Natural killer cell (primary cell): Measurements from ENCODE around the gene MRS2. TPM values are rescaled to one million over a fixed set of nuclear protein-coding genes. Genes with fewer than 3 reads are reported as not detected.

Source experiments
- ATAC-seq, 3 donors: fragments of 150-1000 bp in 2 of 3; fragments of 200-7000 bp in 1 of 3; cut with Tn5 transposase; 1 replicate in 1 of 3; 2 replicates in 2 of 3; pipeline ENCODE4 v1.10.0; 2021; ENCODE audit warnings: mild to moderate bottlenecking in 2 of 3, moderate library complexity in 2 of 3
- DNase-seq, 2 donors: peaks; one replicate each; pipeline versions ENCODE4 v3.0.0 to v3.0.0-alpha.2; 2013 to 2021; ENCODE audit warnings: mixed read lengths in 1 of 2
- H3K27ac ChIP-seq: one replicate; pipeline ENCODE4 v1.5.1; 2013; ENCODE audit warnings: mild to moderate bottlenecking, low read length
- H3K27me3 ChIP-seq: one replicate; pipeline ENCODE4 v1.6.1; 2013; ENCODE audit warnings: low read length; ENCODE audit not compliant: control insufficient read depth, insufficient read depth
- H3K36me3 ChIP-seq: one replicate; pipeline ENCODE4 v1.6.1; 2013; ENCODE audit warnings: low read length; ENCODE audit not compliant: control insufficient read depth, insufficient read depth
- H3K4me1 ChIP-seq: one replicate; pipeline ENCODE4 v1.6.1; 2013; ENCODE audit warnings: low read length; ENCODE audit not compliant: control insufficient read depth, insufficient read depth
- H3K4me3 ChIP-seq: one replicate; pipeline ENCODE4 v1.5.1; 2013; ENCODE audit warnings: low read length
- H3K9me3 ChIP-seq: one replicate; pipeline ENCODE4 v1.6.1; 2013; ENCODE audit warnings: low read length; ENCODE audit not compliant: control insufficient read depth, insufficient read depth
- H3K27ac Mint-ChIP-seq, 2 donors: one replicate each; pipeline ENCODE4 v1.8.0; 2022; ENCODE audit warnings: mild to moderate bottlenecking in 2 of 2, mixed read lengths in 2 of 2, moderate library complexity in 1 of 2
- H3K27me3 Mint-ChIP-seq, 2 donors: one replicate each; pipeline ENCODE4 v1.8.0; 2022; ENCODE audit warnings: low read depth in 2 of 2, mixed read lengths in 2 of 2
- H3K36me3 Mint-ChIP-seq: one replicate; pipeline ENCODE4 v1.8.0; 2022; ENCODE audit warnings: mixed read lengths
- H3K4me1 Mint-ChIP-seq, 2 donors: one replicate each; pipeline ENCODE4 v1.8.0; 2022; ENCODE audit warnings: mixed read lengths in 2 of 2
- H3K4me3 Mint-ChIP-seq: one replicate; pipeline ENCODE4 v1.8.0; 2022; ENCODE audit warnings: mild to moderate bottlenecking, moderate library complexity, mixed read lengths
- H3K9me3 Mint-ChIP-seq, 2 donors: one replicate each; pipeline ENCODE4 v1.8.0; 2022; ENCODE audit warnings: mixed read lengths in 2 of 2
- WGBS: methylation state at CpG from one replicate; pipeline ENCODE4 v1.1.7; 2013; ENCODE audit warnings: missing lambda C conversion rate; ENCODE audit not compliant: insufficient coverage; 5-methylcytosine and 5-hydroxymethylcytosine counted together
- intact Hi-C: fragments of 100-400 bp; cut with micrococcal nuclease; formaldehyde crosslinking; loops from one replicate; pipeline ENCODE4 v1.14.2; 2022
- total RNA-seq, 4 donors: library from RNA; stranded (reverse); fragments of 120-200 nt in 1 of 4; gene quantifications; one replicate each; pipeline versions ENCODE4 v1.2.3 to v1.2.4, GENCODE V29; 2013 to 2022
- TF ChIP-seq, protein P1 (sequence below): fragments of 200-600 bp; IDR thresholded peaks from one replicate; pipeline ENCODE4 v1.8.0; 2022; ENCODE audit warnings: antibody characterized with exemption

Gene MRS2
- total RNA-seq, 3 donors from 2014 or later (not counting 1 experiment from before 2014, with no cell fraction given), result 9.0 to 12.8 (median 10.8) TPM

DNA sequence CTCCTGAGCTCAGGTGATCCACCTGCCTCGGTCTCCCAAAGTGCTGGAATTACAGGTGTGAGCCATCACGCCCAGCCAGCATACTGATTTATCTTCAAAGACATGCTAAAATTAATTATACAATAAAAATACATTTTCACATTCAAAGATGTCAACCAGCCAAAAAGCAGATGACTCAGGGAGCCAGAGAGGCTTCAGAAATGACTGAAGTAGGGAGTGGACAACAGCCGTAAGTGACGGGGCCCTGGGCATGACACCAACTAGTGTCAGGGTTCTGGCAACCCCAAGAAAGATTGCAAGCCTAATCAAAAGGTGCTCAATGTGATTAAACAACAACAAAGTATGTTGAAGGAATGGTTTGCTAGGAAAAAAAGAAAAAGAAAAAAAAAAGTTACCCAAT lies 58.2 kb downstream of the MRS2 start:
- intact Hi-C loops, result no loop called here

DNA sequence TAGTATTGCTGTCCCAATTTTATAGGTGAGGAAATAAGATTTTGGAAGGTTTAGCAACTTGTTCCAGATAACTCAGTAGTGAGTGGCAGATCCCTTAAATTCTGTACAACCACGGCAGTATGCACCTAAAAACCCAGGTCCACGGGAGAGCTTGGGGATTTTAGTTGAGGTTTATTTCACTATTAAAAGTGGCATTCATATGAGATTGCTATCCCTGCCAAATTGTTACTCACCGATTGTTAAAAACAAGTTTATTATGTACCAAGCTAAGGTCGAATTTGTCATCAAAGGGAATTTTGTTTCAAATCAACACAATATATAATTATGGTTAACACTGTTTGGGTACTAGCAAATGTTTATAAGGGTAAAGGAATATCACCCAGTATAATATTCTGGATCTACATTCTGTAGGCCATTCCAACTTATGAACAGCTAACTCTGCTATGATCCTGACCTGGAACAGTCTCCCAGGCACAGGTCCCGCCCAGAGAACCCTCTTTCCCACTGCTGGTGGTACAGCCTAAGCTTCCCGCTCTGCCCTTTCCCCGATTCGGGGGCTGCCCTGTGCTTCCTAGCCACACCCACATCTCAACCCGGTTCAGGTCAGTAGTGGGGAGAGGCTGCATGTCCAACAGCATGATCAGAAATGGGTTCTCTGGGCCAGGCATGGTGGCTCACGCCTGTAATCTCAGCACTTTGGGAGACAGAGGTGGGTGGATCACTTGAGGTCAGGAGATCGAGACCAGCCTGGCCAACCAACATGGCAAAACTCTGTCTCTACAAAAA lies 61.7 kb downstream of the MRS2 start:
- no peak overlapping the region for H3K4me3 ChIP-seq
- intact Hi-C loops, result no loop called here
- no peak for ATAC-seq
- TF ChIP-seq, protein P1, sequence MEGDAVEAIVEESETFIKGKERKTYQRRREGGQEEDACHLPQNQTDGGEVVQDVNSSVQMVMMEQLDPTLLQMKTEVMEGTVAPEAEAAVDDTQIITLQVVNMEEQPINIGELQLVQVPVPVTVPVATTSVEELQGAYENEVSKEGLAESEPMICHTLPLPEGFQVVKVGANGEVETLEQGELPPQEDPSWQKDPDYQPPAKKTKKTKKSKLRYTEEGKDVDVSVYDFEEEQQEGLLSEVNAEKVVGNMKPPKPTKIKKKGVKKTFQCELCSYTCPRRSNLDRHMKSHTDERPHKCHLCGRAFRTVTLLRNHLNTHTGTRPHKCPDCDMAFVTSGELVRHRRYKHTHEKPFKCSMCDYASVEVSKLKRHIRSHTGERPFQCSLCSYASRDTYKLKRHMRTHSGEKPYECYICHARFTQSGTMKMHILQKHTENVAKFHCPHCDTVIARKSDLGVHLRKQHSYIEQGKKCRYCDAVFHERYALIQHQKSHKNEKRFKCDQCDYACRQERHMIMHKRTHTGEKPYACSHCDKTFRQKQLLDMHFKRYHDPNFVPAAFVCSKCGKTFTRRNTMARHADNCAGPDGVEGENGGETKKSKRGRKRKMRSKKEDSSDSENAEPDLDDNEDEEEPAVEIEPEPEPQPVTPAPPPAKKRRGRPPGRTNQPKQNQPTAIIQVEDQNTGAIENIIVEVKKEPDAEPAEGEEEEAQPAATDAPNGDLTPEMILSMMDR, result no peak
- H3K4me1 ChIP-seq, result no peaks in the 10 kb centered on the region
- H3K9me3 Mint-ChIP-seq, result no peaks in the 10 kb centered on the region
- DNase-seq, result no peak
- no peak overlapping the region for H3K4me3 Mint-ChIP-seq
- 93% methylated on average over 9 of the region's 11 CpGs for WGBS
- no peaks in the 10 kb centered on the region for H3K4me1 Mint-ChIP-seq
- H3K36me3 Mint-ChIP-seq, result no peaks in the 10 kb centered on the region
- H3K27ac Mint-ChIP-seq, result no peak overlapping the region
- no peaks in the 10 kb centered on the region for H3K36me3 ChIP-seq
- H3K9me3 ChIP-seq, result no peaks in the 10 kb centered on the region
- no peak overlapping the region for H3K27ac ChIP-seq
- H3K27me3 ChIP-seq, result no peaks in the 10 kb centered on the region
- H3K27me3 Mint-ChIP-seq, result no peaks in the 10 kb centered on the region

More for the DNA sequence above, 58.2 kb downstream of the MRS2 start:
- Mint-ChIP-seq H3K36me3 (no peaks in the 10 kb centered on the region), H3K27me3 (no peaks in the 10 kb centered on the region), H3K4me1 (no peaks in the 10 kb centered on the region), H3K4me3 (no peak overlapping the region), H3K9me3 (no peaks in the 10 kb centered on the region), H3K27ac (no peak overlapping the region)
- DNase-seq (no peak), ATAC-seq (no peak)
- Histone ChIP-seq H3K4me1 (no peaks in the 10 kb centered on the region), H3K36me3 (no peaks in the 10 kb centered on the region), H3K27me3 (no peaks in the 10 kb centered on the region), H3K9me3 (no peaks in the 10 kb centered on the region), H3K4me3 (no peak overlapping the region), H3K27ac (no peak overlapping the region)
- TF ChIP-seq, protein P1, result no peak
- 86% methylated on average over 4 of the region's 4 CpGs for WGBS

DNA sequence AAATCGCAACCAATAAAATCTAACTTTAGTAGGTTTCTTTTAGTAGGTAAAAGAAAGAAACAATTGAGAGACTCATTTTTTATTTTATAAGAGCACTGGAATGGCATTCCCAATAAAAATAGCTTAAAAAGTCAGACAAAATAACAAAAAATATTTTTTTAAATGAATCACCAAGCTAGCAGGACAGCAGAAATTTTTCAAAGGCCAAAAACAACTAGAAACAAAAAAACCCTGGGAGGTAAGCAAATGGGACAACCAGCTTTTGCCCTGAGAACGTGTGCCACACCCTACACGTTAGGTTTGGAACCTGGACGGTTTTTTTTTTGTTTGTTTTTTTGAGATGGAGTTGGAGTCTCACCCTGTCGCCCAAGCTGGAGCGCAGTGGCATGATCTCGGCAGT lies 67.1 kb downstream of the MRS2 start:
- Mint-ChIP-seq H3K4me1 (no peaks in the 10 kb centered on the region), H3K36me3 (no peaks in the 10 kb centered on the region), H3K4me3 (no peak overlapping the region), H3K27ac (no peak overlapping the region), H3K9me3 (no peaks in the 10 kb centered on the region), H3K27me3 (no peaks in the 10 kb centered on the region)
- 96% methylated on average over 6 of the region's 7 CpGs for WGBS
- H3K27me3 ChIP-seq, result no peaks in the 10 kb centered on the region
- TF ChIP-seq, protein P1, result no peak
- no peaks in the 10 kb centered on the region for H3K9me3 ChIP-seq
- H3K4me1 ChIP-seq, result no peaks in the 10 kb centered on the region
- H3K36me3 ChIP-seq, result no peaks in the 10 kb centered on the region
- ATAC-seq (no peak), DNase-seq (no peak)
- H3K4me3 ChIP-seq, result no peak overlapping the region
- H3K27ac ChIP-seq, result no peak overlapping the region
- intact Hi-C loops, result no loop called here

DNA sequence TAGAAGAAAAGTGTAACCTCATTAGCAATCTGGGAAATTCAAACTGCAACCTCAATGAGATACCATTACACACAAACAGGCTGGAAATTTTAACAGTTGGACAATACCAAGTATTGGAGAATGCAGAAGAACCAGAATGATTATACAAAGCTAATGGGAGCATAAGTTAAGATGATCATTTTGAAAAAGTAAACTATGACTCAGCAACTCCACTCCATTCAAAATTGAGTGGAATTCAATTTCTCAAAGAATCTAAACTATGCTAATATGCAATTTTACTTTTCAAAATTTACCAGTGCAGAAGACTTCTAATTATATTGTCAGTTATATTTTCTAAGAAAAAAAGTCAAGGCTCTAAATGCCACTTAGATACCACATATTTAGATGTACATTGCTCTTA lies 69.4 kb downstream of the MRS2 start:
- ATAC-seq (no peak), DNase-seq (no peak)
- no peak overlapping the region for H3K27ac ChIP-seq
- H3K27me3 Mint-ChIP-seq, result no peaks in the 10 kb centered on the region
- no peaks in the 10 kb centered on the region for H3K9me3 ChIP-seq
- H3K9me3 Mint-ChIP-seq, result no peaks in the 10 kb centered on the region
- intact Hi-C loops, result no loop called here
- H3K36me3 ChIP-seq, result no peaks in the 10 kb centered on the region
- H3K27me3 ChIP-seq, result no peaks in the 10 kb centered on the region
- no peaks in the 10 kb centered on the region for H3K4me1 Mint-ChIP-seq
- no peak overlapping the region for H3K4me3 Mint-ChIP-seq
- TF ChIP-seq, protein P1, result no peak
- H3K4me3 ChIP-seq, result no peak overlapping the region
- no peaks in the 10 kb centered on the region for H3K36me3 Mint-ChIP-seq
- H3K27ac Mint-ChIP-seq, result no peak overlapping the region
- no peaks in the 10 kb centered on the region for H3K4me1 ChIP-seq
